GM21515 (cell line): ENCODE measurements around the gene LARGE1.

Source experiments
- ATAC-seq: cut with Tn5 transposase; IDR thresholded peaks from one replicate; pipeline ENCODE4 v1.9.1; 2021; ENCODE audit not compliant: unreplicated experiment

LARGE1 gene

DNA sequence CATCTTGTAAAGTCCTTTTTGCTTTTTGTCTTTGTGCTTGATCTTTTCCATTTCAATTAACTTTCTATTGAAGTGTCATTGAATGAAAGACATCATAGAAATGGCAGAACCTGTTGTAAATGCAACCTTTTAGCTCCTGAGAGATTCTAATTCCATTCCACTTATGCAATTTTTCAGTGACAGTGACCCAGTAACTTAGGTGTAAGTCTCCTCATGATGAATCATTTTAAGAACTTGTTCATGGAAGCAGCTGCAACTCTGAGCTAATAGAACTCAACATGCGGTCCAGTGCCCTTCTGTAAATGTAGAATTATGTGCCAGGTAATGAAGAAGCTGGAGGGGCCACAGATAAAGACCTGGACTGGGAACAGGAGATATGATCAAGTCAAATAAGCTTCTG is 463.8 kb downstream of the LARGE1 start:
- ATAC-seq: no peak

DNA sequence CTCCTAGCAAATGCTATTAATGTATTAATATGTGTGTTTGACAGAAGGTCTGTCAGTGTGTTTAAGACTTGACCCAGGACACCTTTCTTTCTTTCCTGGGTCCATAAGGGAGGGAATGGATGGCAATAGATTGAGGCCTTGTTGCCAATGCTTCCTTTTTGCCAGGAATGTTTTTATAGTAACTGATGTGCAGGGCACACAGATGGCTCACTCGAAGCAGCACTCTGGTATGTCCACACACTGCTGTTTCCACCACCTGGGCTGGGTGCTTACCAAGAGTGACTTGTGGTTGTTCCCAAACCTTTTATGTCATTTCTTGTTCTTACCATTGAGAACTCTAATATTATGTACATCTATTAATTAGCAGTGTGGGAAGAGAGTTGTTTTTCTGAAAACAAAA is 465.2 kb downstream of the LARGE1 start:
- no peak for ATAC-seq

GRCh38 chr22:33451866-33452469 is 468.3 kb downstream of the LARGE1 start:
- no peak for ATAC-seq

DNA sequence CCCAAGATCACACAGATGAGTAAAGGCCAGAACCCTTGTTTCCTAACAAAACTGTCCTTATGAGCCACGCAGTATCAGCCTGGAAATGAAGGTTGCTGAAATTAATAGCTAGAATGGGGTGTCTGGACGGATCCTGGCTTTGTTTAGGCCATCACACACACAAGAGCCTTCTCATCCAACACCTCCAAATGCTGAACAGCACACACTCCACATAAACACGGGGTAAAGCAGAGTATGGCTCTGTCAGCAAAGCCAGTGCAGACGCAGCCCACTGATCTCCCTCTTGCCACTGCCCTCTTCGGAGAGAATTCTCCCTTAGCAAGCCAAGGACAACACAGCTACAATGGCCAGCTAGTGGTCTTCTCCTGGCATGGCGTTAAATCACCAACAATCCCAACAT is 469.5 kb downstream of the LARGE1 start:
- ATAC-seq: no peak

GRCh38 chr22:33447733-33448132 is 472.5 kb downstream of the LARGE1 start:
- no peak for ATAC-seq

- no peak for ATAC-seq
These were observed 476.6 kb downstream of the LARGE1 start for GRCh38 chr22:33443683-33444082.

GRCh38 chr22:33440756-33441155 is 479.5 kb downstream of the LARGE1 start:
- ATAC-seq: no peak

DNA sequence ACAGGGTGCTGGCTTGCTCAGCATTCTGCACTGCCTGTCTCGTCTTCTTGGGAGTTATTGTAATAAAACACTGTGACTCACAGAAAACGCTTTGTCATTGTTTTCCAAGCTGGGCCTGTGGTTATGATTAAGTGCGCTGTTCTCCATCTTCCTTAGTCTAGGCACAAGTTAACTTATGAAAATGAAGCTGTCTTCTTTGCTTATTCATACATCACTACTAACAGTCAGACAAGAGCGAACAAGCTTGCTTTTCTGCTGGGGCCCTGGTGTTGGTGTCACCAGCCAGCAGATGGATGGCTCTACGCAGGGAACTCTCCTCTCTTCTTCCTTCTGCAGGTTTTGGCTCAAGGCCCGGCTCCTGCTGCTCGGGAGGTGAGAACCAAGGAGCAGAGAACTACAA is 482.0 kb downstream of the LARGE1 start:
- no peak for ATAC-seq

DNA sequence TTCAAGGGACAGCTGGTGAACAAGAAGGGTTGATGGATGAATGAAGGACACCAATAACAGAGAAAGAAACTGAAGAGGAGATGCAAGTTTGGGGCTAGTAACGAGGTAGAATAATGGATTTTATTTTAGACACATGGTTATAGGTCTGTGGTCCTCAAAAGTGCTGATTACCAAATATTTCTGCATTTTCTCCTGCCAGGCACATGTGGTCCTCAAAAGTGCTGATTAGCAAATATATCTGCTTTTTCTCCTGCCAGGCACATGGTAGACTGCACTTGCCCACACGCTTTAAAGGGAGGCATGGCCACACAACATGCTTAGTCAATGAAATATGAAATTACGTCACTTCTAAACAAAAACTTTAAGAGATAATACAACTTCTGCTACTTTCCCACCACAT is 489.0 kb downstream of the LARGE1 start:
- ATAC-seq: no peak

GRCh38 chr22:33429281-33429680 is 491.0 kb downstream of the LARGE1 start:
- no peak for ATAC-seq

- no peak for ATAC-seq
These were observed 492.8 kb downstream of the LARGE1 start for GRCh38 chr22:33427461-33427860.

- ATAC-seq: no peak
These were observed 493.8 kb downstream of the LARGE1 start for GRCh38 chr22:33426451-33426850.

- ATAC-seq: no peak
These were observed 498.4 kb downstream of the LARGE1 start for GRCh38 chr22:33421859-33422258.

GRCh38 chr22:33418484-33418883 is 501.8 kb downstream of the LARGE1 start:
- no peak for ATAC-seq

GRCh38 chr22:33415401-33415800 is 504.9 kb downstream of the LARGE1 start:
- no peak for ATAC-seq

DNA sequence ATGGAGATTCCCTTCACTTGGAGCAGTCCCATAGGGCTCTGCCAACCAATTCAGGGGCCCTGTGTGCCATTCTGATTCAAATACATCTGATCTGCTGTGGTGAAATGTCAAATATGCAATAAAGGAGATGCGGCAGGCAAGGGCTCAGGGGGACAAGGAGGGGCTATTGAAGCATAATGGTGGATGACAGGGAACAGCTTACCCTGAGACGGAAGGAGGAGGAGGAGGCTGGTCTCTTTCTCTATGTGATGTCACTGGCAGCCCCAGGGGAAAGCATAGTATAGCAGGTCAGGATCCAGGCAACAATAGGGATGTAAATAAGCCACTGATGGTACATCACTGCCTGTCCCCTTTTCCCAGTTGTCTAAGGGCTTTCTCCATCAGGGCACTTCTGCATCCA is 511.2 kb downstream of the LARGE1 start:
- no peak for ATAC-seq

DNA sequence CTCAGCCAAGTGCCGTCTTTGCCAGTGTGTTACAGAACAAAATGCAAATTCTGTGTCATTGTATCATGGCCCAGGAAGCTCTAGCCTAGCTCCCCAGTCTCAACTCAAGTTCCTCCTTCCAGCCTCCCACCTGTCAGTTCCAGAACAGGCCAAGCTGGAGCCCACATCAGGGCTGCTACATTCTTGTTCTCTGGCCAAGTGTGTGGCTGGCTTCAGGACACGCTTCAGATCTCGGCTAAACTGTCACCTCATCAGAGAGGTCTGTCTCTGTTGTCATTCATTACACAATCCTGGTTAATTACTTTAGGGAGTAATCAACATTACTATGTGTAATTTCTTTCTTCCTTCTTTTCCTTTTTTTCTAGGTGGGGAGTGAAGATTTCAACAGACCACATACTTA is 515.1 kb downstream of the LARGE1 start:
- no peak for ATAC-seq

GRCh38 chr22:33404723-33405122 is 515.6 kb downstream of the LARGE1 start:
- no peak for ATAC-seq

GRCh38 chr22:33402325-33402724 is 518.0 kb downstream of the LARGE1 start:
- no peak for ATAC-seq

GRCh38 chr22:33401291-33401690 is 519.0 kb downstream of the LARGE1 start:
- ATAC-seq: no peak

GRCh38 chr22:33400891-33401290 is 519.4 kb downstream of the LARGE1 start:
- no peak for ATAC-seq

GRCh38 chr22:33400061-33400840 is 520.0 kb downstream of the LARGE1 start:
- ATAC-seq: no peak
